Measurements from ENCODE around the gene XDH.
A peak's percentile ranks its signal among the peaks of the same experiment; 100 is the strongest.

GRCh38 chr2:31390324-31390723, 24.2 kb downstream of the XDH start:
- TF ChIP-seq CTCF (IDR thresholded peaks at IDR 0.05) (peak in 3 of 6 experiments; percentile 6 to 34 (median 23)), POLR2A (IDR thresholded peaks at IDR 0.05) (no peak)

Data from esophagus squamous epithelium (tissue), 4 donors.